OCI-M2 (cell line): ENCODE results near the gene MEI4.
"Not testable (repeated sequence)": the region's sequence is repeated elsewhere in the genome, so short reads cannot be mapped to it uniquely, and the experiment has no call there.

Experiments
- DNase-seq: peaks from one replicate; lab custom pipeline; 2025; ENCODE audit not compliant: unreplicated experiment; lab: John Stamatoyannopoulos, UW

MEI4 gene

DNA sequence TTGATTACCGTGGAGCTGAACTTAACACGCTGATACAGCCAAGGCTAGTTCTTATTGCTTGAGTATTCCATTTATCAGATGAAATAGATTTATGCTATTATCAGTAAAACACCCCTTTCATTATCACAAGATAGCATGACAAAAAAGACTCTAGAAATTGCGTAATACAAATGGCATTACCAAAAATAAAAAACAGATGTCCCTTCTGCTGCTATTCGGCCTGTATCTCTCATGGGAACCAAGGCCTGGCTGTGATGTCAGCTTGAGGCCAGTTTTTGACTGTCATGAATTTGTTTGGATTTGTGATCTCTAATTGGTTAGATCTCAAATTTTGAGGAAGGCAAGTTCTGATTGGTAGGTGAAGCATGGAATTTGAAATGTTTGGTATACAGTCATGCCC, 25.2 kb downstream of the MEI4 start:
- no peak for DNase-seq

DNA sequence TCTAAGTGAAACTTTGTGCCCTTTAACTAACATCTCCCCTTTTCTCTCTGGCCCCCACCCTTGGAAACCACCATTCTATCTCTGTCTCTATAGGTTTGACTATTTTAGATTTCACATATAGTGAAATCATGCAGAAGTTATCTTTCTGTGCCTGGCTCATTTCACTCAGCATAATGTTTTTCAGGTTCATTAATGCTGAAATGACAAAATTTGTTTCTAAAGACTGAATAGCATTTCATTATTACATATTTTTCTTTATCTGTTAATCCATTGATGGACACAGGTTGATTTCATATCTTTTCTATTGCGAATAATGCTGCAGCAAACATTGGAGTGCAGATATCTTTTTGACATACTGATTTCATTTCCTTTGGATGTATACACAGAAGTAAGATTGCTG, 30.7 kb downstream of the MEI4 start:
- DNase-seq = no peak

DNA sequence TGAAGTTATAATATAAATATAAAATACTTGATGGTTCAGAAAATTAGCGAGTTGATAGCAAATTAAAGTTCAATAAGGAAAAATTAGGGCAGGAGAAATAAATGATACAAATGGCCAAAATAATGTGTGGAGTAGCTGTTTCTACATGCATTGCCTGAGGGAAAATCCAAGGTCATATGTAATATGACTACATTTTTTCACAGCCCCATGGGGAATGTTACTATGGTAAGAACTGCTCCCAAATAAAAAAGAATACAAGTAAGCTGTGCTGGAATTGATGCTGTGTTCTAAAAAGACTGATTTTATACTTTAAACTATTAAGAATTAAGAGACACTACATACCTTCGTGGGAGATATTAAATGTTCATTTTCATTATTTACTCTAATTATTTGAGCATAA, 34.1 kb downstream of the MEI4 start:
- DNase-seq = no peak

DNA sequence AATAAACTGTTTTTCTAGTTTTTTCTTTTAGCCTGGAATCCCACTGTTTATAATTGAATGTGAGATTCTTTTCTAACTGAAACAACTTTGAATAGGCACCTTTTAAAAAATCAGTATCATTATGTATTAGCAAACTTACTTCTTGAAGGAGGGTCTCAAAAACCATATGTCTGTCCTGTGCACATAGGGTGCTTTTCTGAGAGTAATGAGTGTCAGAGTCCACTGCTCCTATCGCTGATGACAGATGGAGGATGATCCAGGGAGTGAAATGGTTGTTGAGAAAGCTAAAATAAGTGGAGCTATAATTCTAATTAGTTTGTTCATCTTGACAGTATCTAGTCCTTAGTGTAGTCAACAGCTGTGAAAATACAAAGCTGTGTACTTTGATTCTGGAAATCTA, 35.8 kb downstream of the MEI4 start:
- DNase-seq = no peak

DNA sequence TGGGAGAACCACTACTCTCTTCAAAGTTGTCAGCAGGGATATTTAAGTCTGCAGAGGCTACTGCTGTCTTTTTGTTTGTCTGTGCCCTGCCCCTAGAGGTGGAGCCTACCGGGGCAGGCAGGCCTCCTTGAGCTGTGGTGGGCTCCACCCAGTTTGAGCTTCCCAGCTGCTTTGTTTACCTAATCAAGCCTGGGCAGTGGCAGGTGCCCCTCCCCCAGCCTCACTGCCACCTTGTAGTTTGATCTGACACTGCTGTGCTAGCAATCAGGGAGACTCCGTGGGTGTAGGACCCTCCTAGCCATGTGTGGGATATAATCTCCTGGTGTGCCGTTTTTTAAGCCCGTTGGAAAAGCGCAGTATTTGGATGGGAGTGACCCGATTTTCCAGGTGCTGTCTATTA, 47.3 kb downstream of the MEI4 start:
- not testable (repeated sequence) for DNase-seq

DNA sequence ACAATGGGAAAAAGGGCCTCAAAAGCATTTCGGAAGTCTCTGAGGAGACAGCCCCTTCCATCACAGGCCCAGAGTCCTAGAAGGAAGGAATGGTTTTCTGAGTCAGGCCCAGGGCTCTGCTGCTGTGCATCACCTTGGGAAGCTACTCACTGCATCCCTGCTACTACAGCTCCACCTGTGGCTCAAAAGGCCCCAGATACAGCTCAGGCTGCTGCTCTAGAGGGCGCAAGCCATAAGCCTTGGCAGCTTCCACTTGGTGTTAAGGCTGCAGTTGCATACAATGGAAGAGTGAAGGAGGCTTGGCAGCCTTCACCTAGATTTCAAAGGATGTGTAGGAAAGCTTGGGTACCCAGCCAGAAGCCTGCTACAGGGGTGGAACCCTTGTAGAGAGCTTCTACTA, 54.8 kb downstream of the MEI4 start:
- DNase-seq = no peak

DNA sequence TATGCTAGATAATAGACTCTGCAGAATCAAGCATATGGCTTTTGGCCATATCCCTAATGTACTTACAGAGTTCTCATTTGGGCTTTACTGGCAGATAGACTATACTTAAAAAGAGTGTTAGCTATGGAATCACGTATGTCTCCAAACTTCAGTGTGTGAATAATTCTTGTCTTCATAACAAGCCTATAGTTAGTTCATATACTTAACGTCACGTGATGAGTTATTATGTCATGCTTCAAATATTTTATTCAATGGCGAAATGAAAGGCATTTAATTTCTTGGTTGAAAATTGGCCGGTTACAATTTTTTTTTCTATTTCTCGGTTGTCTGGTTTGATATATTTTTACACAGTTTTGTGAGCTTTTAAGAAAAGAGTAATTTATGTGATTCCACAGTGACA, 62.7 kb downstream of the MEI4 start:
- no peak for DNase-seq

DNA sequence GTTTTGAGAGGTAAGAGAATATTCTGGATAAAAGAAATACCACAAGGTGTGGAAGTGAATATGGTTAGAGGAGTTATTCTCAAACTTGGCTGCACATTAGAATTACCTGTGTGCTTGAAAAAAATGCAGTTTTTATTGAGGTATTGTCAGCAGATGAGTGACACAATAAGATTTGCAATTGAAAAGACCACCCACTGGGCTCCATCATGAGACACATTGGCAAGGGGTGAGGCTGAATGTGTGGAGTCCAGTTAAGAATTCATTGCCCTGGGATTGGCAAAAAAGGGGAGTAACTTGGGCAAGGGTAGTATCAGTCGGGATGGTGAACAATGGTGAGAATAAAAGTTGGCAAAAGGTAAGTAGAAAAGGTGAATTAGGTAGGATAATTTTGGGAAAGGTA, 63.5 kb downstream of the MEI4 start:
- no peak for DNase-seq

DNA sequence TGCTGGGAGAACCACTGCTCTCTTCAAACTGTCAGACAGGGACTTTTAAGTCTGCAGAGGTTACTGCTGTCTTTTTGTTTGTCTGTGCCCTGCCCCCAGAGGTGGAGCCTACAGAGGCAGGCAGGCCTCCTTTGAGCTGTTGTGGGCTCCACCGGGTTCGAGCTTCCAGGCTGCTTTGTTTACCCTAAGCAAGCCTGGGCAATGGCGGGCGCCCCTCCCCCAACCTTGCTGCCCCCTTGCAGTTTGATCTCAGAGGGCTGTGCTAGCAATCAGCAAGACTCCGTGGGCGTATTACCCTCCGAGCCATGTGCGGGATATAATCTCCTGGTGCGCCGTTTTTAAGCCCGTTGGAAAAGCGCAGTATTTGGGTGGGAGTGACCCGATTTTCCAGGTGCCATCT, 83.2 kb downstream of the MEI4 start:
- not testable (repeated sequence) for DNase-seq

DNA sequence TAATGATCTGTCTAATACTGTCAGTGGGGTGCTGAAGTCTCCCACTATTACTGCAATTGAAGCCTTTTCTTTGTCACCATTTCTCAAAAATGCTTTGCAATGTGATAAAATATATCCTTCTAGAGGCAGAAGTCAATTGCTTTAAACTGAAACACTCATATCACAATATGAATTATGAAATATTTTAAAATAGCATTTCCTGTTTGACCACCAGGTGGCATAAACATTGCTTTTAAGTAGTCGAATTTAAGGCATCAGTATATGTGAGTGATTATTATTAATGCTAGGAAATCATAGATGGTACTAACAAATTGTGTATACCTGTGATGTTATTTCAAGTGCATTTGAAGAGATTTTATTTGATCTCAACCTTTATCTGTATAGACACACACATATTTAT, 87.5 kb downstream of the MEI4 start:
- DNase-seq = no peak

DNA sequence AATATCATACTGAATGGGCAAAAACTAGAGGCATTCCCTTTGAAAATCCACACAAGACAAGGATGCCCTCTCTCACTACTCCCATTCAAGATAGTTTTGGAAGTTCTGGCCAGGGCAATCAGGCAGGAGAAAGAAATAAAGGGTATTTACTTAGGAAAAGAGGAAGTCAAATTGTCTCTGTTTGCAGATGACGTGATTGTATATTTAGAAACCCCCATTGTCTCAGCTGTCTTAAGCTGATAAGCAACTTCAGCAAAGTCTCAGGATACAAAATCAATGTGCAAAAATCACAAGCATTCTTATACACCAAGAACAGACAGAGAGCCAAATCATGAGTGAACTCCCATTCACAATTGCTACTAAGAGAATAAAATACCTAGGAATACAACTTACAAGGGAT, 99.3 kb downstream of the MEI4 start:
- not testable (repeated sequence) for DNase-seq

DNA sequence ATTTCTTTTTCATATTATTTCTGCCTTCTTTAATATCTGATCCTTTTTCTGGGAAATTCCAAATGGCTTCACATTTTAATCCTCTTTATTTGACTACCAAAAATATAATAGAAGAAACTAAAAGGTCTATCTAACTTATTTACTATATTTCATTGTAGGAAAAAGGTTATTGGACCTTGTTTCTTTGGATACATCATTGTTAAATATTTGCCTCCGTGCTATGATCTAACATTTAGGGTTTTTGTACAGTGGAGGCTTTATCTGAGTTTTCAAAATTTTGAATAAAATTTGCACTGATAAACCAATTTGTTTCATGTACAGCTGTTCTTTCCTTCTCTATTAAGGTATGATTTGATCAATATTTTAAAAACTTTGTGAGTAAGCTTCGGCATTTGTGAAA, 109.5 kb downstream of the MEI4 start:
- no peak for DNase-seq

DNA sequence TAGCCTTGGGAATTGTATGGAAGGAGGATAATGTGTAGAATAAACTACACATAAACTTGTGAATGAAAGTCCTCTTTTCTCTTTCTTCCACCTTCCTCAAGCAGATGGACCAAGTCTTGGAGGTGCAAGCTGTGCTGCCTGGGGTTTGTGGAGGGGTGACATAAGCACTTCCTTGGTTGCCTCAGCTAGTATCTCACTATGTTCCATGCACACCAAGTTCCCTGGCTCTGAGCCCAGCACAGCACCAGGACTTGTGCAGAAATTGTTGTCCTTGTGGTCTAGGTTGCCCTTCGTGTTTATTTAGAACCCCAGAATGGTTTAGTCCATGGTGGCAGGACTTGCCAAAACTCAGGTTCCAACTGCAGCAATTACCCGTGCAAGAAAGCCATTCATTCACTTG, 110.3 kb downstream of the MEI4 start:
- DNase-seq = no peak

DNA sequence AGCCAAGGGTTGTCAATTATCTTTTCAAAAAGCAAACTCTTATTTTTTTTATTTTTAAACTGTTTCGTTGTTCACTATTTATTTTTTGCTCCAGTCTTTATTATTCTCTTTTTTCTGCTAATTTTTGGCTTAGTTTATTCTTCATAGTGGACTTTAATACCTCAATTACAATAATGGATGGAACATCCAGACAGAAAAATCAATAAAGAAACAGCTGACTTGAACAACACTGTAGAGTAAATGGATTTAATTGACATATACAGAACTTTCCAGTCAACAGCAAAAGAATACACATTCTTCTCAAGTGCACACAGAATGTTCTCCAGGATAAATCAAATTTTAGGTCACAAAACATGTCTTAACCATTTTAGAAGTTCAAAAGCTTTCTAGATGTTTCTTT, 111.5 kb downstream of the MEI4 start:
- DNase-seq = no peak

DNA sequence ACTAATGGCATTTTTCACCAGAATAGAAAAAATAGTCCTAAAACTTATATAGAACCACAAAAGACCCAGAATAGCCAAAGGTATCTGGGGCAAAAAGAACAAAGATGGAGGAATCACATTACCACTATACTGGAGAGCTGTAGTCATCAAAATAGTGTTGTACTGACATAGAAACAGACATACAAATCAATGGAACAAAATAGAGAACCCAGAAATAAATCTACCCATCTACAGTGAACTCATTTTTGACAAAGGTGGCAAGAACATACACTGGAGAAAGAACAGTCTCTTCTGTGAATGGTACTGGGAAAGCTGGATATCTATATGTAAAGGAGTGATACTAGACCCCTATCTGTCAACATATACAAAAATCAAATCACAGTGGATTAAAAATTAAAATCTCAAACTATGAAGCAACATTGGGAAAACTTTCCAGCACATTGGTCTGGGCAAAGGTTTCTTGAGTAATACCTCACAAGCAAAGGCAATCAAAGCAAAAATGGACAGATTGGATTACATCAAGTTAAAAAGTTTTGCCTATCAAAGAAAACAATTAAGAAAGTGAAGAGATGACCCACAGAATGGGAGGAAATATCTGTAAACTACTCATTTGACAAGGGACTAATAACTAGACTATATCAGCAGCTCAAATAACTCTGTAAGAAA, 120.5 kb downstream of the MEI4 start:
- no peak for DNase-seq

DNA sequence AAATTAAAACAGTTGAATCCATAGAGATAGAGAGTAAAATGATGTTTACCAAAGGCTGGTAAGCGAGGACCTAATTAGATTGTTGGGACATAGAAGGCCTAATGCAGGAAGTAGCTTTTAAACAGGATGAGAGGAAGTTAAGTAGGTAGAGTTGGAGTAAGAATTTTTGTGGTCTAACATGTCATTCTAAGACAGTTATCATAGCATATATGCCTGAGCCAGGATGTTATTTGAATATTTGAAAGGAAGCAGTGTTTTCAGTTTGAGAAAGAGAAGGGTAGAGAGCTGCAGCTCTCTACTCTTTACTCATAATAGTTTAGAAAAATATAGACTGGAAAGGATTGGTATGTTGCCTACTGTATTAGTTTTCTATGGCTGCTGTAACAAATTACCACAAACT, 121.6 kb downstream of the MEI4 start:
- DNase-seq = no peak

DNA sequence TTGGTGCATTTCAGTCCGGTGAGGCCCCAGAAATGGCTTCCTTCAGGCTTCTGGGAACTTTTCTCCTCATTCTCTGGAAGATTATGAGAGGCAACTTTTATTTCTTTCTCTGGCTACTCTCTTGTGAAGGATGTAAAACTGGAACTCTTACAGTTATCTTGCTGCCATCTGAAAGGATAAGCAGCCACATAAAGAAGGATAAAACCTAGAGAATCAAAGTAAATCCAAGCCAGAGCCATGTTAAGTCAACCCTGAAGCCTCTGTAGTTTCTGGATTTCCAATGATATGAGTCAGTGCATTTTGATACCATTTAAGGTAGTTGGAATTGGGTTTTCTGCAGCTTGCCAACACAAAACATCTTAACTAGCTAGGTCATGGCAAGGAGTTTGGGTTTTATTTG, 123.6 kb downstream of the MEI4 start:
- no peak for DNase-seq

DNA sequence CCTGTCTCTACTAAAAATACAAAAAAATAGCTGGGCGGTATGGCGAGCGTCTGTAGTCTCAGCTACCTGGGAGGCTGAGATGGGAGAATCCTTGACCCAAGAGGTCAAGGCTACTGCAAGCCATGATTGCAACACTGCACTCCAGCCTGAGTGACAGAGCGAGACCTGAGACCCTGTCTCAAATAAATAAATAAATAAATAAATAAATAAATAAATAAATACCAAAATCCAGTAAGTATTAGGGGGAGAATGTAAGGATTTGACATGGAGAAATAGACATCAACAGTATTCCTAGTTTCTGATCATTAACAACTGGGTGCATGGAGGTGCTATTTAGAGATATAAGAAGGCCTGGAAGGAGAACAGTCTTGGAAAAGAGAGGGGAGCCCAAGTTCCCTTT, 125.7 kb downstream of the MEI4 start:
- DNase-seq = no peak

DNA sequence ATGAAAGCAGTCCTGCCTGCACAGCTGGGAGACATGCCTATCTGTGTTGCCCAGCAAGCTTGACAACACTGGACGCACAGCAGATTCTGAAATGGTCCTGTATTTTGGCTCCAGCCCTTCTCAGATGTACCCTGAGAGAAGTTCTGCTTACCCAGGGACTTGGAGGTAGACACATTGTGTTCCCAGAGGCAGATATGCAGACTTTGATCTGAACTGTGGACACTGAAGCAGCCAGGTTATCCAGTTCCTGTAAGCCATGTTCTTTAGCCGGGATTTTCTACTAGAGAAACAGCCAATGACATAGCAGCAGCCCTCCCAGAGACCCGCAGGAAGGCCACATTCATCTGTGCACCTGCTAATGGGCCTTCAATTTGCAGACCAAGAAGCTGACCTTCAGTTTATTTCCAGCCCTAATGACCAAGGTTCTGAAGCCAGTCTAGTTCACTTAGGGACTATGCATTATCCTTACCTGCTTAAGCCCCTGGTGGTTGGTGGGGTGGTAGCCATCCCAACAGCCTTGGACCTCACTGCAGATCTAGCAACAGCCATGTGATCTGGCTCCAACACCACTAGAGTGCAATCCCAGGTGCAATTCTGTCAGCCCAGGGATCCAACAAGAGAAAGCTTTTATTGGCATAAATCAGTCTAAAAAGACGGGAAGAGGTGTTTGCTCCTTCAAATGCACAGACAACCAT, 134.2 kb downstream of the MEI4 start:
- no peak for DNase-seq

DNA sequence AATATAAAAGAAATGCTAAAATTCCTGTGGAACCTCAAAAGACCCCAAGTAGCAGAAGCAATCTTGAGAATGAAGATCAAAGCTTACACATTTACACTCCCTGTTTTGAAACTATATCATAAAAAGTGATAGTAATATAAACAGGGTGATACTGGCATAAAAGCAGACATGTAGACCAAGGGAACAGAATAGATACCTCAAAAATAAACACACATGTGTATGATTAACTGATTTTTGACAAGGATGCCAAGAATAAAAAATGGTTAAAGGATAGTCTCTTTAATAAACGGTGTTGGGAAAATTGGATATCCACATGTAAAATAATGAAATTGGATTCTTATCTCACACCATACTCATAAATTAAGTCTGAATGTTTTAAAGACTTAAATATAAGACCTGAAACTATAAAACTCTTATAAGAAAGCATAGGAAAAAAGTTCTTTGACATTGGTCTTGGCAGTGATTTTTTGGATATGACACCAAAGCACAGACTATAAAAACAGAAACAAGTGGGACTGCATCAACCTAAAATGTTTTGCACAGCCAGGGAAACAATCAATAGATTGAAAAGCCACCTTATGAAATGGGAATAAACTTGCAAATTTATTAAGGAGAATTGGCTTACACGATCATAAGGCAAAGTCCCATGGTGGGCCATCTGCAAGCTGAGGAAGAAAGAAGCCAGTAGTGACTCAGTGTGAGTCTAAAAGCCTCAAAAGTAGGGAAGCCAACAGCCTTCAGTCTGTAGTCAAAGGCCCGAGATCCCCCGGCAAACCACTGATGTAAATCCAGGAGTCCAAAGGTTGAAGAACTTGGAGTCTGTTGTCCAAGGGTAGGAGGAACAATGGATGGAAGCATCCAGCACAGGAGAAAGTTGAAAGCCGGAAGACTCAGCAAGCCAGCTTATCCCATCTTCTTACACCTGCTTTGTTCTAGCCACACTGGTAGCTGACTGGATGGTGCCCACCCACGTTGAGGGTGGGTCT, 144.3 kb downstream of the MEI4 start:
- DNase-seq = no peak

DNA sequence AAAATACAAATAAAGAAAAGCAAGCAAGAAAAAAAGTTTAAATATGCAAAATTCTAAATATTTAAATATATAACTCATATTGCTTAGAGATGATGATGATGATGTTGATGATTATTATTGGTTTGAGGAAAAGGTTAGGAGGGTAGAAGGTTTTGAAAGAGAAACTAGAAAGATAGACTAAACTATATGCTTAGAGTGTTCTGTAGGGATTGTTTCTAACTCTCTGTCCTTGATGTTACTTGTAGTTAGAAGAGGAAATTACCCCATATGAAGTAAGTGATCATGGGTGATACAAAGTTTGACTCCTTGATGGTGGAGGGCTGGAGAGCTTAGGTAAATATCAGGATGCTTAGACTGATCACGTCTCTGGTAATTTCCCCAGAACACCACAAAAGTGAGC, 159.5 kb downstream of the MEI4 start:
- no peak for DNase-seq

DNA sequence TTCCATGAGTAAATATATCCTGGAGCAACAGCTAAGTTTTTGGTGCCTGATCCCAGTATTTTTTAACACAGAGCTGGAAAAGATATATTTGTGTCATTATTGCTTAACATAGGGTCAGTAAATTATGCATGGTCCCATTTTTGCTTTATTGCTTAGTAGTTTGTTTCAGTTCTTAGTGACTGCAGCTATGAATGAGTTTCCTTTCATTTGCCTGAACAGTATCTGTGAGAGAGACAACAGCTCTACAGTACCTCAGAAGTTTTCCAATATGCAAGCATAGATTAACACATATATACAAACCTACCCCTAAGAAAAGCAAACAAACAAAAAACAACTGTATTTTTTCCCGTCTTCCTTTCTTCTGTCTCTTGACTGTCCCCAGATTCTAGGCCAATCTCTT, 160.3 kb downstream of the MEI4 start:
- no peak for DNase-seq
